C4-2B (cell line): ENCODE measurements around the gene RAC3.

ENCODE experiments used
- H3K27ac ChIP-seq: fragments of 450-650 bp; 2 replicates; pipeline ENCODE4 v1.5.1; 2017
- CTCF ChIP-seq: fragments of 450-650 bp; conservative IDR thresholded peaks from 2 replicates; pipeline ENCODE4 v1.5.1; 2017; ENCODE audit warnings: mild to moderate bottlenecking
- ZFX ChIP-seq: fragments of 450-650 bp; IDR thresholded peaks from 2 replicates; pipeline ENCODE4 v1.6.1; 2017

RAC3 gene

GRCh38 chr17:81996232-81996756, 35.2 kb upstream of the RAC3 start:
- H3K27ac ChIP-seq, result no peak overlapping the region
- no peak for TF ChIP-seq CTCF
- TF ChIP-seq ZFX, result no peak

- TF ChIP-seq ZFX (no peak), CTCF (no peak)
- H3K27ac ChIP-seq, result no peak overlapping the region
Observed at GRCh38 chr17:81996757-81997441, 34.6 kb upstream of the RAC3 start.

GRCh38 chr17:81998212-81998611, 33.3 kb upstream of the RAC3 start:
- H3K27ac ChIP-seq, result no peak overlapping the region
- TF ChIP-seq ZFX, result no peak
- TF ChIP-seq CTCF, result no peak

GRCh38 chr17:81998691-81999438, 32.6 kb upstream of the RAC3 start:
- no peak overlapping the region for H3K27ac ChIP-seq
- no peak for TF ChIP-seq ZFX
- no peak for TF ChIP-seq CTCF

GRCh38 chr17:81999587-81999975, 31.9 kb upstream of the RAC3 start:
- TF ChIP-seq CTCF (no peak), ZFX (no peak)
- H3K27ac ChIP-seq, result no peak overlapping the region

- TF ChIP-seq CTCF (no peak), ZFX (no peak)
Observed at GRCh38 chr17:81999976-82000802, 31.3 kb upstream of the RAC3 start.

More at GRCh38 chr17:81999976-82000802, 31.3 kb upstream of the RAC3 start:
- H3K27ac ChIP-seq, result no peak overlapping the region
